Uterus (tissue), 4 donors: ENCODE data around the gene EFNB1. TPM values are rescaled to one million over a fixed set of nuclear protein-coding genes. Genes with fewer than 3 reads are reported as not detected.

Experiments used
- DNase-seq, 2 donors: peaks; one replicate each; pipeline ENCODE4 v3.0.0-alpha.2; 2019 to 2020
- H3K27ac ChIP-seq, 2 donors: fragments of 200-600 bp; sonication (generic); 1 replicate in 1 of 2; 2 replicates in 1 of 2; pipeline ENCODE4 v1.5.1; 2016 to 2018
- H3K27me3 ChIP-seq, 2 donors: fragments of 200-600 bp; sonication (generic); one replicate each; pipeline ENCODE4 v1.5.1; 2018 to 2019; ENCODE audit warnings: control low read depth in 1 of 2
- H3K36me3 ChIP-seq, 2 donors: fragments of 200-600 bp; sonication (generic); one replicate each; pipeline ENCODE4 v1.5.1; 2019; ENCODE audit warnings: control low read depth in 1 of 2
- H3K4me1 ChIP-seq, 2 donors: fragments of 200-600 bp; sonication (generic); one replicate each; pipeline ENCODE4 v1.5.1; 2018 to 2019; ENCODE audit warnings: control low read depth in 1 of 2
- H3K4me3 ChIP-seq, 2 donors: fragments of 200-600 bp; sonication (generic); 1 replicate in 1 of 2; 2 replicates in 1 of 2; pipeline ENCODE4 v1.5.1; 2018 to 2019; ENCODE audit warnings: mild to moderate bottlenecking in 1 of 2
- H3K9me3 ChIP-seq, 2 donors: fragments of 200-600 bp; sonication (generic); one replicate each; pipeline ENCODE4 v1.5.1; 2019; ENCODE audit warnings: control low read depth in 1 of 2
- POLR2A ChIP-seq, 2 donors: fragments of 450-650 bp; IDR thresholded peaks; one replicate each; pipeline ENCODE4 v1.6.1; 2016; ENCODE audit warnings: antibody characterized with exemption in 2 of 2, mild to moderate bottlenecking in 1 of 2, moderate library complexity in 1 of 2
- intact Hi-C: fragments of 100-400 bp; cut with DNase I; formaldehyde crosslinking; loops from one replicate; pipeline ENCODE4 v1.15.1; 2023; ENCODE audit warnings: low total_unique reads
- total RNA-seq, 4 donors: library from RNA; depleted of rRNA in 3 of 4; stranded (reverse); fragments of >200 nt in 3 of 4; gene quantifications; one replicate each; pipeline versions ENCODE4 v1.1.0 to v1.2.4, GENCODE V29; 2014 to 2023
- TF ChIP-seq, protein P1 (sequence below), 4 experiments: fragments of 200-600 bp in 2 of 4; fragments of 450-650 bp in 2 of 4; sonication (generic) in 2 of 4; IDR thresholded peaks; one replicate each; pipeline ENCODE4 v1.5.1; 2016 to 2019; ENCODE audit warnings: antibody characterized with exemption in 4 of 4, mild to moderate bottlenecking in 2 of 4, moderate library complexity in 1 of 4
- donor health status: DM: yes; HTN: yes; CAD: no.

EFNB1 gene
- total RNA-seq, 4 donors from 2014 or later: 8.8 to 59.1 (median 28.7) TPM

GRCh38 chrX:68831405-68832100 lies 2.7 kb downstream of the EFNB1 start:
- no peaks in the 10 kb centered on the region for H3K9me3 ChIP-seq
- no peaks in the 10 kb centered on the region for H3K36me3 ChIP-seq
- peak overlapping the region; percentile 72 to 82 for H3K27ac ChIP-seq
- intact Hi-C loops: no loop called here
- H3K27me3 ChIP-seq: no peaks in the 10 kb centered on the region
- peak overlapping the region in 1 of 2 donors; percentile 59 for H3K4me3 ChIP-seq
- H3K4me1 ChIP-seq: no peaks in the 10 kb centered on the region
- no peak for TF ChIP-seq POLR2A (IDR thresholded peaks at IDR 0.05)
- TF ChIP-seq, protein P1, sequence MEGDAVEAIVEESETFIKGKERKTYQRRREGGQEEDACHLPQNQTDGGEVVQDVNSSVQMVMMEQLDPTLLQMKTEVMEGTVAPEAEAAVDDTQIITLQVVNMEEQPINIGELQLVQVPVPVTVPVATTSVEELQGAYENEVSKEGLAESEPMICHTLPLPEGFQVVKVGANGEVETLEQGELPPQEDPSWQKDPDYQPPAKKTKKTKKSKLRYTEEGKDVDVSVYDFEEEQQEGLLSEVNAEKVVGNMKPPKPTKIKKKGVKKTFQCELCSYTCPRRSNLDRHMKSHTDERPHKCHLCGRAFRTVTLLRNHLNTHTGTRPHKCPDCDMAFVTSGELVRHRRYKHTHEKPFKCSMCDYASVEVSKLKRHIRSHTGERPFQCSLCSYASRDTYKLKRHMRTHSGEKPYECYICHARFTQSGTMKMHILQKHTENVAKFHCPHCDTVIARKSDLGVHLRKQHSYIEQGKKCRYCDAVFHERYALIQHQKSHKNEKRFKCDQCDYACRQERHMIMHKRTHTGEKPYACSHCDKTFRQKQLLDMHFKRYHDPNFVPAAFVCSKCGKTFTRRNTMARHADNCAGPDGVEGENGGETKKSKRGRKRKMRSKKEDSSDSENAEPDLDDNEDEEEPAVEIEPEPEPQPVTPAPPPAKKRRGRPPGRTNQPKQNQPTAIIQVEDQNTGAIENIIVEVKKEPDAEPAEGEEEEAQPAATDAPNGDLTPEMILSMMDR (IDR thresholded peaks at IDR 0.05): no peak
- peak in 1 of 2 donors; percentile 13 for DNase-seq

- no peaks in the 10 kb centered on the region for H3K36me3 ChIP-seq
- peak overlapping the region; percentile 72 to 82 for H3K27ac ChIP-seq
- no peaks in the 10 kb centered on the region for H3K27me3 ChIP-seq
- intact Hi-C loops: no loop called here
- no peaks in the 10 kb centered on the region for H3K9me3 ChIP-seq
- DNase-seq: peak; percentile 51 to 64
- H3K4me1 ChIP-seq: no peaks in the 10 kb centered on the region
- peak overlapping the region in 1 of 2 donors; percentile 59 for H3K4me3 ChIP-seq
- no peak for TF ChIP-seq POLR2A (IDR thresholded peaks at IDR 0.05)
- TF ChIP-seq, protein P1 (IDR thresholded peaks at IDR 0.05): no peak
These were observed 3.2 kb downstream of the EFNB1 start for GRCh38 chrX:68832101-68832416.

GRCh38 chrX:68832516-68833447 lies 4.0 kb downstream of the EFNB1 start:
- TF ChIP-seq POLR2A (IDR thresholded peaks at IDR 0.05): no peak
- H3K4me1 ChIP-seq: no peaks in the 10 kb centered on the region
- intact Hi-C loops: no loop called here
- H3K4me3 ChIP-seq: peak overlapping the region in 1 of 2 donors; percentile 59
- no peaks in the 10 kb centered on the region for H3K36me3 ChIP-seq
- H3K27me3 ChIP-seq: no peaks in the 10 kb centered on the region
- DNase-seq: peak in 1 of 2 donors; percentile 14
- H3K9me3 ChIP-seq: no peaks in the 10 kb centered on the region
- peak overlapping the region; percentile 51 to 72 for H3K27ac ChIP-seq

GRCh38 chrX:68833448-68833805 lies 4.6 kb downstream of the EFNB1 start:
- peak in 1 of 2 donors; percentile 3 for DNase-seq
- H3K27ac ChIP-seq: no peak overlapping the region
- no peaks in the 10 kb centered on the region for H3K9me3 ChIP-seq
- intact Hi-C loops: no loop called here
- TF ChIP-seq, protein P1 (IDR thresholded peaks at IDR 0.05): no peak
- no peak for TF ChIP-seq POLR2A (IDR thresholded peaks at IDR 0.05)
- H3K27me3 ChIP-seq: no peaks in the 10 kb centered on the region
- H3K36me3 ChIP-seq: no peaks in the 10 kb centered on the region
- H3K4me3 ChIP-seq: no peak overlapping the region
- no peaks in the 10 kb centered on the region for H3K4me1 ChIP-seq

GRCh38 chrX:68833855-68834331 lies 5.1 kb downstream of the EFNB1 start:
- Histone ChIP-seq H3K4me1 (no peaks in the 10 kb centered on the region), H3K27me3 (no peaks in the 10 kb centered on the region), H3K36me3 (no peaks in the 10 kb centered on the region), H3K9me3 (no peaks in the 10 kb centered on the region), H3K4me3 (no peak overlapping the region), H3K27ac (no peak overlapping the region)
- DNase-seq: peak in 1 of 2 donors; percentile 7
- intact Hi-C loops: no loop called here
- TF ChIP-seq POLR2A (IDR thresholded peaks at IDR 0.05): no peak
- TF ChIP-seq, protein P1 (IDR thresholded peaks at IDR 0.05): no peak
